Renal cortex interstitium (tissue), 3 donors: ENCODE measurements around the gene GRIFIN. TPM values are rescaled to one million over a fixed set of nuclear protein-coding genes. Genes with fewer than 3 reads are reported as not detected.

Experiments
- polyA plus RNA-seq, 3 donors: library from polyadenylated mRNA; unstranded; fragments of 120-200 nt; gene quantifications; one replicate each; pipeline ENCODE4 v1.2.1, GENCODE V29; 2013; ENCODE audit not compliant: insufficient read length in 3 of 3

The GRIFIN gene
- polyA plus RNA-seq, 3 donors, result not detected

Other genes with a start within 250 kb of the GRIFIN start
- gene MAD1L1, start 243.5 kb downstream of the GRIFIN start, polyA plus RNA-seq, result 10 to 100 TPM; 22.6 to 28.2 (median 26.3) TPM
- 10 to 100 TPM; 32.9 to 39.6 (median 38.7) TPM for gene MRM2, start 234.2 kb downstream of the GRIFIN start, polyA plus RNA-seq
- 10 to 100 TPM; 17.0 to 26.7 (median 21.1) TPM for gene NUDT1, start 234.2 kb downstream of the GRIFIN start, polyA plus RNA-seq
- 10 to 100 TPM; 34.7 to 40.9 (median 37.3) TPM for gene SNX8, start 162.0 kb downstream of the GRIFIN start, polyA plus RNA-seq
- 100 to 1,000 TPM; 156 to 174 (median 160) TPM for gene EIF3B, start 121.6 kb downstream of the GRIFIN start, polyA plus RNA-seq
- 10 to 100 TPM in 2 of 3 donors, 1 to 10 TPM in 1; 7.7 to 13.6 (median 11.8) TPM for gene CHST12, start 72.8 kb downstream of the GRIFIN start, polyA plus RNA-seq
- 10 to 100 TPM; 24.1 to 37.5 (median 36.7) TPM for gene LFNG, start 43.4 kb upstream of the GRIFIN start, polyA plus RNA-seq
- 10 to 100 TPM; 21.5 to 37.7 (median 36.2) TPM for gene BRAT1, start 79.1 kb upstream of the GRIFIN start, polyA plus RNA-seq
- gene IQCE, start 82.6 kb upstream of the GRIFIN start, polyA plus RNA-seq, result 10 to 100 TPM; 19.7 to 26.2 (median 24.2) TPM
- 100 to 1,000 TPM in 2 of 3 donors, 10 to 100 TPM in 1; 79.0 to 142 (median 131) TPM for gene TTYH3, start 155.6 kb upstream of the GRIFIN start, polyA plus RNA-seq
- gene AMZ1, start 211.8 kb upstream of the GRIFIN start, polyA plus RNA-seq, result under 1 TPM; 0.19 to 0.50 (median 0.27) TPM